ENCODE results near the gene OSGEP.

Gene OSGEP

GRCh38 chr14:20489093-20489994 lies 34.7 kb upstream of the OSGEP start:
- Histone ChIP-seq H3K27me3 (ENCODE audit: control insufficient read depth, insufficient read depth, low read length) (peaks cover 5% of the 10 kb centered on the region), H3K9me3 (replicated peaks; ENCODE audit: low read length) (no peaks in the 10 kb centered on the region), H3K4me3 (ENCODE audit: low read length) (peak overlapping the region; percentile 3), H3K4me2 (ENCODE audit: low read length) (peak overlapping the region; percentile 35), H3K36me3 (ENCODE audit: insufficient read depth, low read length) (no peaks in the 10 kb centered on the region), H3K9ac (ENCODE audit: low read depth, low read length) (no peak overlapping the region), H3K4me1 (ENCODE audit: control insufficient read depth, insufficient read depth, low read length) (peaks cover 9% of the 10 kb centered on the region)

- H3K4me2 ChIP-seq (ENCODE audit: low read length), result no peak overlapping the region
- no peak overlapping the region for H3K9ac ChIP-seq (ENCODE audit: low read depth, low read length)
- no peaks in the 10 kb centered on the region for H3K36me3 ChIP-seq (ENCODE audit: insufficient read depth, low read length)
- no peak overlapping the region for H3K4me3 ChIP-seq (ENCODE audit: low read length)
- no peaks in the 10 kb centered on the region for H3K9me3 ChIP-seq (replicated peaks; ENCODE audit: low read length)
- H3K4me1 ChIP-seq (ENCODE audit: control insufficient read depth, insufficient read depth, low read length), result peaks cover 9% of the 10 kb centered on the region
- no peaks in the 10 kb centered on the region for H3K27me3 ChIP-seq (ENCODE audit: control insufficient read depth, insufficient read depth, low read length)
These were observed 32.7 kb upstream of the OSGEP start for GRCh38 chr14:20487396-20487725.

GRCh38 chr14:20486684-20487395 lies 32.2 kb upstream of the OSGEP start:
- Histone ChIP-seq H3K9ac (ENCODE audit: low read depth, low read length) (no peak overlapping the region), H3K4me1 (ENCODE audit: control insufficient read depth, insufficient read depth, low read length) (peaks cover 9% of the 10 kb centered on the region), H3K36me3 (ENCODE audit: insufficient read depth, low read length) (no peaks in the 10 kb centered on the region), H3K27me3 (ENCODE audit: control insufficient read depth, insufficient read depth, low read length) (no peaks in the 10 kb centered on the region), H3K4me3 (ENCODE audit: low read length) (no peak overlapping the region), H3K9me3 (replicated peaks; ENCODE audit: low read length) (no peaks in the 10 kb centered on the region), H3K4me2 (ENCODE audit: low read length) (no peak overlapping the region)

GRCh38 chr14:20485900-20486299 lies 31.3 kb upstream of the OSGEP start:
- no peaks in the 10 kb centered on the region for H3K27me3 ChIP-seq (ENCODE audit: control insufficient read depth, insufficient read depth, low read length)
- no peaks in the 10 kb centered on the region for H3K9me3 ChIP-seq (replicated peaks; ENCODE audit: low read length)
- no peak overlapping the region for H3K4me3 ChIP-seq (ENCODE audit: low read length)
- H3K36me3 ChIP-seq (ENCODE audit: insufficient read depth, low read length), result no peaks in the 10 kb centered on the region
- H3K4me1 ChIP-seq (ENCODE audit: control insufficient read depth, insufficient read depth, low read length), result peaks cover 9% of the 10 kb centered on the region
- H3K9ac ChIP-seq (ENCODE audit: low read depth, low read length), result no peak overlapping the region
- H3K4me2 ChIP-seq (ENCODE audit: low read length), result no peak overlapping the region

GRCh38 chr14:20482382-20482781 lies 27.8 kb upstream of the OSGEP start:
- H3K4me1 ChIP-seq (ENCODE audit: control insufficient read depth, insufficient read depth, low read length), result no peaks in the 10 kb centered on the region

GRCh38 chr14:20478894-20479293 lies 24.3 kb upstream of the OSGEP start:
- H3K36me3 ChIP-seq (ENCODE audit: insufficient read depth, low read length), result peaks cover 51% of the 10 kb centered on the region
- H3K4me1 ChIP-seq (ENCODE audit: control insufficient read depth, insufficient read depth, low read length), result no peaks in the 10 kb centered on the region
- no peak overlapping the region for H3K9ac ChIP-seq (ENCODE audit: low read depth, low read length)
- no peaks in the 10 kb centered on the region for H3K9me3 ChIP-seq (replicated peaks; ENCODE audit: low read length)
- H3K4me3 ChIP-seq (ENCODE audit: low read length), result no peak overlapping the region
- H3K27me3 ChIP-seq (ENCODE audit: control insufficient read depth, insufficient read depth, low read length), result no peaks in the 10 kb centered on the region
- H3K4me2 ChIP-seq (ENCODE audit: low read length), result no peak overlapping the region

More at GRCh38 chr14:20482382-20482781, 27.8 kb upstream of the OSGEP start:
- Histone ChIP-seq H3K27me3 (ENCODE audit: control insufficient read depth, insufficient read depth, low read length) (no peaks in the 10 kb centered on the region), H3K4me3 (ENCODE audit: low read length) (no peak overlapping the region), H3K9me3 (replicated peaks; ENCODE audit: low read length) (no peaks in the 10 kb centered on the region), H3K4me2 (ENCODE audit: low read length) (no peak overlapping the region), H3K9ac (ENCODE audit: low read depth, low read length) (no peak overlapping the region), H3K36me3 (ENCODE audit: insufficient read depth, low read length) (peaks cover 18% of the 10 kb centered on the region)

- Histone ChIP-seq H3K4me3 (ENCODE audit: low read length) (no peak overlapping the region), H3K4me2 (ENCODE audit: low read length) (no peak overlapping the region), H3K27me3 (ENCODE audit: control insufficient read depth, insufficient read depth, low read length) (no peaks in the 10 kb centered on the region), H3K9ac (ENCODE audit: low read depth, low read length) (no peak overlapping the region), H3K9me3 (replicated peaks; ENCODE audit: low read length) (no peaks in the 10 kb centered on the region), H3K4me1 (ENCODE audit: control insufficient read depth, insufficient read depth, low read length) (peaks cover 2% of the 10 kb centered on the region), H3K36me3 (ENCODE audit: insufficient read depth, low read length) (peaks cover 61% of the 10 kb centered on the region)
These were observed 22.7 kb upstream of the OSGEP start for GRCh38 chr14:20477211-20477876.

GRCh38 chr14:20476776-20477175 lies 22.2 kb upstream of the OSGEP start:
- Histone ChIP-seq H3K9ac (ENCODE audit: low read depth, low read length) (no peak overlapping the region), H3K36me3 (ENCODE audit: insufficient read depth, low read length) (peaks cover 63% of the 10 kb centered on the region)

GRCh38 chr14:20472536-20473169 lies 18.0 kb upstream of the OSGEP start:
- H3K9me3 ChIP-seq (replicated peaks; ENCODE audit: low read length), result no peaks in the 10 kb centered on the region
- no peak overlapping the region for H3K9ac ChIP-seq (ENCODE audit: low read depth, low read length)
- H3K36me3 ChIP-seq (ENCODE audit: insufficient read depth, low read length), result peaks cover 48% of the 10 kb centered on the region
- H3K4me1 ChIP-seq (ENCODE audit: control insufficient read depth, insufficient read depth, low read length), result peaks cover 12% of the 10 kb centered on the region
- no peak overlapping the region for H3K4me3 ChIP-seq (ENCODE audit: low read length)
- no peaks in the 10 kb centered on the region for H3K27me3 ChIP-seq (ENCODE audit: control insufficient read depth, insufficient read depth, low read length)
- H3K4me2 ChIP-seq (ENCODE audit: low read length), result no peak overlapping the region

More at GRCh38 chr14:20476776-20477175, 22.2 kb upstream of the OSGEP start:
- Histone ChIP-seq H3K4me1 (ENCODE audit: control insufficient read depth, insufficient read depth, low read length) (peaks cover 6% of the 10 kb centered on the region), H3K9me3 (replicated peaks; ENCODE audit: low read length) (no peaks in the 10 kb centered on the region), H3K27me3 (ENCODE audit: control insufficient read depth, insufficient read depth, low read length) (no peaks in the 10 kb centered on the region), H3K4me3 (ENCODE audit: low read length) (no peak overlapping the region), H3K4me2 (ENCODE audit: low read length) (no peak overlapping the region)

- H3K36me3 ChIP-seq (ENCODE audit: insufficient read depth, low read length), result peaks cover 27% of the 10 kb centered on the region
- peak overlapping the region; percentile 88 for H3K4me2 ChIP-seq (ENCODE audit: low read length)
- no peaks in the 10 kb centered on the region for H3K27me3 ChIP-seq (ENCODE audit: control insufficient read depth, insufficient read depth, low read length)
- no peaks in the 10 kb centered on the region for H3K9me3 ChIP-seq (replicated peaks; ENCODE audit: low read length)
- peaks cover 12% of the 10 kb centered on the region for H3K4me1 ChIP-seq (ENCODE audit: control insufficient read depth, insufficient read depth, low read length)
- peak overlapping the region; percentile 87 for H3K4me3 ChIP-seq (ENCODE audit: low read length)
- H3K9ac ChIP-seq (ENCODE audit: low read depth, low read length), result peak overlapping the region; percentile 90
These were observed 15.9 kb upstream of the OSGEP start for GRCh38 chr14:20470603-20470901.

GRCh38 chr14:20469890-20470602 lies 15.4 kb upstream of the OSGEP start:
- Histone ChIP-seq H3K4me3 (ENCODE audit: low read length) (peak overlapping the region; percentile 87), H3K36me3 (ENCODE audit: insufficient read depth, low read length) (peaks cover 24% of the 10 kb centered on the region), H3K27me3 (ENCODE audit: control insufficient read depth, insufficient read depth, low read length) (no peaks in the 10 kb centered on the region), H3K4me2 (ENCODE audit: low read length) (peak overlapping the region; percentile 88), H3K9me3 (replicated peaks; ENCODE audit: low read length) (no peaks in the 10 kb centered on the region), H3K9ac (ENCODE audit: low read depth, low read length) (peak overlapping the region; percentile 90), H3K4me1 (ENCODE audit: control insufficient read depth, insufficient read depth, low read length) (peaks cover 12% of the 10 kb centered on the region)
